Left colon (tissue), 2 donors: ENCODE results near the gene MIF. TPM values are rescaled to one million over a fixed set of nuclear protein-coding genes. Genes with fewer than 3 reads are reported as not detected.
A peak's percentile ranks its signal among the peaks of the same experiment; 100 is the strongest.
"Not testable (repeated sequence)": the region's sequence is repeated elsewhere in the genome, so short reads cannot be mapped to it uniquely, and the experiment has no call there.

Source experiments
- ATAC-seq: fragments of 200-7000 bp; cut with Tn5 transposase; one replicate; pipeline ENCODE4 v1.9.1; 2020; ENCODE audit warnings: mild to moderate bottlenecking, moderate library complexity
- DNase-seq, 2 donors: peaks; one replicate each; pipeline ENCODE4 v3.0.0-alpha.2; 2020
- intact Hi-C, 2 donors: fragments of 100-400 bp; cut with DNase I in 1 of 2; cut with micrococcal nuclease in 1 of 2; formaldehyde crosslinking; loops; one replicate each; pipeline versions ENCODE4 v1.11.2 to v1.14.0; 2022; cut with DNase I, micrococcal nuclease
- total RNA-seq, 2 donors: library from RNA; stranded (reverse); fragmentation: NEBNext Ultra II Directional; extraction: Animal tissue kit (Norgen Biotek cat#: 25700); gene quantifications; one replicate each; pipeline ENCODE4 v1.2.1, GENCODE V29; 2021
- donor health status: DM: no; HTN: no; CAD: no.
- donor health status: DM: yes; HTN: yes; CAD: no.

MIF gene
- total RNA-seq, 2 donors from 2014 or later, result 215 to 286 TPM

DNA sequence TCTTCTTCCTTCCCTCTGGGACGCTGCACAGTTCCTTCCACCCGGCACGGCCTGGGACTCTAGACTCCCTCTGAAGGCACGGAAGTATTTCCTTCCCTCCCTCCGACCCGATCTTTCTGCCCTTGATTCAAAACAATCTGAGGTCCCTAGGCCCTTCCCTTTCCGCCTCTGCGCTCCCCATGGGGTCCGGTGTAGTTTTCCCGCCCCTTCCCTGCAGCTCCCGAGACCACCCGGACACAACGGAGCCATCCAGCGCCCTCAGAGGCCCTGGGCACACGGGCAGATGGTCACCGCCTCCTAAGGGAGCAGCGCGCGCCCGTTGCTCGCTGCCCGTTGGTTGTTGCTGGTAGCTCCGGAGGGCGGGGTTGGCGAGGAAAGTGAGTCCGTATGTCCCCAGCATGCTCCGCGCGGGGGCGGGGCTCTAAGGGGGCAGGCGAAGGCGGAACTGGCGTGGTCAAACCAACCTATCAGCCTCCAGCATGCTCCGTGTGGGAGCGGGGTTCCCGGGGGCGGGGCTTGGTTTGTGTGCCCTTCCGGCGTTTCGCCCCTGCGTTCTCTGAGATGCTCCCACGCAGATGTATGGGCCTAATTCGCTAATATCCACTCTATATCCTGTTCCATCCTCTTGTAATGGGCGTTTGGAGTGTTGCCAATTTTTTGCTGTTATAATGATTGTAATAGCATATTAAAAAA is 19.6 kb downstream of the MIF start:
- peak; percentile 100 for DNase-seq
- intact Hi-C loops, result no loop called here

GRCh38 chr22:23915290-23915689 is 21.1 kb downstream of the MIF start:
- peak; percentile 48 for ATAC-seq
- intact Hi-C loops, result no loop called here
- no peak for DNase-seq

More for the DNA sequence above, 19.6 kb downstream of the MIF start:
- peak; percentile 93 for ATAC-seq

DNA sequence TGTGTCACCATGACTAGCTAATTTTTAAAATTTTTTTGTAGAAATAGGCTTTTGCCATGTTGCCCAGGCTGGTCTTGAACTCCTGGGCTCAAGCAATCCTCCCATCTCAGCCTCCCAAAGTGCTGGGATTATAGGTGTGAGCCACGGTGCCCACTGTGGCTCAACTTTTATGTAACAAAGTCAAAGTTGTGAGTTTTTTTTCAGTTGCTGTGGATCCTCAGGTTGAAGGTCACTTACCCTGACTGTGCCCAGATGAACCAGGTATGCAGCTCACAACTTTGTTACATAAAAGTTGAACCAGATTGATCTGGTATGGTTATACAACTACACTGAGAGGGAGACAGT is 26.1 kb downstream of the MIF start:
- intact Hi-C loops, DNase-seq, ATAC-seq: not testable (repeated sequence)

DNA sequence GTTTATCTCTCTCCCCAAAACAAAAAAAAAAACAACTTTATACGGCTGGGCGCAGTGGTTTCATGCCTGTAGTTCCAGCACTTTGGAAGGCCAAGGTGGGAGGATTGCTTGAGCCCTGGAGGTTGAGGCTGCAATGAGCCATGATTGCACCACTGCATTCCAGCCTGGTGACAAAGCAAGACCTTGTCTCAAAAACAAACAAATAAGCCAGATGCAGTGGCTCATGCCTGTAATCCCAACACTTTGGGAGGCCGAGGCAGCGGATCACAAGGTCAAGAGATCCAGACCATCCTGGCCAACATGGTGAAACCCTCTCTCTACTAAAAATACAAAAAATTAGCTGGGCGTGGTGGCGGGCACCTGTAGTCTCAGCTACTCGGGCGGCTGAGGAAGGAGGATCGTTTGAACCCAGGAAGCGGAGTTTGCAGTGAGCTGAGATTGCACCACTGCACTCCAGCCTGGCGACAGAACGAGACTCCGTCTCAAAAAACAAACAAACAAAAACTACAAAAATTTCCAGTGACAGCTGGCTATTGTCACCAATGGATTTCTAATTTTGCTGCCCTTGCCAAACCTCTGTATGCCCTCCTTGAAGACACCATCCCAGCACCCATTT is 27.5 kb downstream of the MIF start:
- ATAC-seq, intact Hi-C loops, DNase-seq: not testable (repeated sequence)

GRCh38 chr22:23922921-23923320 is 28.7 kb downstream of the MIF start:
- DNase-seq, result no peak
- ATAC-seq, result no peak
- intact Hi-C loops, result no loop called here

GRCh38 chr22:23925020-23925606 is 30.9 kb downstream of the MIF start:
- intact Hi-C loops, result no loop called here
- DNase-seq (no peak), ATAC-seq (no peak)

DNA sequence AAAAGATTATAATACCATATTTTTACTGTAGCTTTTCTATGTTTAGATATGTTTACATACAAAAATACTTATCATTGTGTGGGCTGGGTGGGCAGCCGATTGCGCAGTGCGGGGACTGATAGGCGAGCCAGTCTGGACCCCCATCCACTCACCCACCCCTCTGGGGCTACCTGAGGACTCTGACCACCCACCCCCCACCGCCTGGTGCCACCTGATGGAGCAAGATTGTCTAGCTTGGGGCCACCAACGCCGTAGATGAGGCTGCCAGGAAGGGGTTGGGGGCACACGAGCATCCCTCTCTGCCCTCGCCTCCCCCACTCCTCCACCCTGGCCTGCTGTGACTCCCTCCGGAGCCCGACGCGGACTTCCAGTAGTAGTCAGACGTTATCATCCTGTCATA is 32.4 kb downstream of the MIF start:
- intact Hi-C loops, result no loop called here
- no peak for DNase-seq
- ATAC-seq, result no peak

- intact Hi-C loops, result no loop called here
- no peak for DNase-seq
- ATAC-seq, result no peak
Measured at GRCh38 chr22:23938328-23939016, 44.3 kb downstream of the MIF start.

- intact Hi-C loops, result no loop called here
- no peak for ATAC-seq
- DNase-seq, result no peak
Measured at GRCh38 chr22:23939017-23939357, 44.8 kb downstream of the MIF start.

DNA sequence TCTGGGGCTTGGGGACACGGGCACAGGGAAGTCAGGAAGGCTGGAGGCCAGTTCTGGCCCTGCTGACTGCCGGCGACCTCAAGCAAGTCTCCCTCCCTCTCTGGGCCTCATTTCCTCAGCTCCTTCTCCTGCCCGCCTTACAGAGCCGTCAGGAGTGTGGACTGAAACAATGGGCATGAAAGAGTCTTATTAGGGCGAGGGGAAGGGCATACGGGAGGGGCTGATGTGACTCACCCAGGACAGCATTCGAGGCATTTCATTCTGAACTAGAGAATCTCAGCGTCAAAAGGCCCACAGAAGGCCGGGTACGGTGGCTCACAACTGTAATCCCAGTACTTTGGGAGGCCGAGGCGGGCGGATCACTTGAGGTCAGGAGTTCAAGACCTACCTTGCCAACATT is 46.0 kb downstream of the MIF start:
- DNase-seq, ATAC-seq, intact Hi-C loops: not testable (repeated sequence)

Other genes starting within 250 kb of the MIF start
- gene RGL4, start 203.4 kb upstream of the MIF start, total RNA-seq, result not detected
- gene ZNF70, start 143.3 kb upstream of the MIF start, total RNA-seq, result 1 to 10 TPM; 3.7 to 3.8 TPM
- gene VPREB3, start 140.0 kb upstream of the MIF start, total RNA-seq, result 1 to 10 TPM in 1 of 2 donors, under 1 TPM in 1; 0.61 to 1.1 TPM
- gene C22orf15, start 131.4 kb upstream of the MIF start, total RNA-seq, result not detected
- gene CHCHD10, start 126.4 kb upstream of the MIF start, total RNA-seq, result 100 to 1,000 TPM; 413 to 538 TPM
- 1 to 10 TPM; 1.6 to 4.6 TPM for gene MMP11, start 121.5 kb upstream of the MIF start, total RNA-seq
- gene SMARCB1, start 107.4 kb upstream of the MIF start, total RNA-seq, result 10 to 100 TPM; 65.9 to 79.3 TPM
- gene DERL3, start 55.4 kb upstream of the MIF start, total RNA-seq, result 10 to 100 TPM in 1 of 2 donors, 1 to 10 TPM in 1; 7.7 to 26.6 TPM
- gene SLC2A11, start 36.5 kb upstream of the MIF start, total RNA-seq, result 10 to 100 TPM in 1 of 2 donors, 1 to 10 TPM in 1; 9.8 to 13.7 TPM
- gene GSTT2B, start 66.8 kb downstream of the MIF start, total RNA-seq, result under 1 TPM in 1 of 2 donors, not detected in 1; 0.73 TPM
- 1 to 10 TPM in 1 of 2 donors, not detected in 1; 4.5 TPM for gene DDTL, start 72.5 kb downstream of the MIF start, total RNA-seq
- 100 to 1,000 TPM; 189 to 247 TPM for gene DDT, start 80.1 kb downstream of the MIF start, total RNA-seq
- under 1 TPM in 1 of 2 donors, not detected in 1; 0.89 TPM for gene GSTT2, start 85.8 kb downstream of the MIF start, total RNA-seq
- not detected for gene GSTT4, start 111.1 kb downstream of the MIF start, total RNA-seq
- gene CABIN1, start 116.9 kb downstream of the MIF start, total RNA-seq, result 10 to 100 TPM; 63.0 to 81.6 TPM